ENCODE results near the gene OR2T8. TPM values are rescaled to one million over a fixed set of nuclear protein-coding genes. Genes with fewer than 3 reads are reported as not detected.

Gene OR2T8
- polyA plus RNA-seq (ENCODE audit: insufficient read length in 4 of 4) = not detected

DNA sequence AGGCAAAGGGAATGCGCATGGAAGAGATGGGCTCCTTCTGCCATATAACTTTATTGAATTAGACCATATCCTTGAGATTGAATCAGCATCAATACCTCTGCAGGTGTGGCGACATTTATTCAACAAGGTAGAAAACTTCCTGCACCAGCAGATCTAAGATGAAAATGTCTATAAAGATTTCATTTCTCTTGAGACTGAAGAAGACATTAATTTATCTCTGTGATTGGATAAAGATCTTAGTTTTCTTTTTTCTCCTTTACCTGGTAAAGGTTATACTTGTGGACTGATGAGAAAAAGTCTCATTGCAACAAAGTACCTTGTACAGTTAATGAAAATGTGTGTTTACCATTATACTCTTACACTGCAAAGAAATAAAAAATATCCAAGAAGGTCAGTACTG, at the start of gene OR2T8:
OR2T8 (plus strand) TSS at position 301 of the 400 bp plus-strand sequence. CDS start 766 bp downstream, outside the sequence.
- no peak for DNase-seq (ENCODE audit: low read depth in 4 of 4, low spot score in 2 of 4)

GRCh38 chr1:247883346-247883745, 36.7 kb upstream of the OR2T8 start:
- no peak for DNase-seq (ENCODE audit: low read depth in 4 of 4, low spot score in 2 of 4)

- no peak for DNase-seq (ENCODE audit: low read depth in 4 of 4, low spot score in 2 of 4)
Observed at GRCh38 chr1:247884797-247885413, 35.1 kb upstream of the OR2T8 start.

- DNase-seq (ENCODE audit: low read depth in 4 of 4, low spot score in 2 of 4) = no peak
Observed at GRCh38 chr1:247895163-247895637, 24.9 kb upstream of the OR2T8 start, which contains the start of gene OR2W3. OR2W3 (plus strand) TSS chr1:247895587; CDS start chr1:247895587, 0 bp downstream.

DNA sequence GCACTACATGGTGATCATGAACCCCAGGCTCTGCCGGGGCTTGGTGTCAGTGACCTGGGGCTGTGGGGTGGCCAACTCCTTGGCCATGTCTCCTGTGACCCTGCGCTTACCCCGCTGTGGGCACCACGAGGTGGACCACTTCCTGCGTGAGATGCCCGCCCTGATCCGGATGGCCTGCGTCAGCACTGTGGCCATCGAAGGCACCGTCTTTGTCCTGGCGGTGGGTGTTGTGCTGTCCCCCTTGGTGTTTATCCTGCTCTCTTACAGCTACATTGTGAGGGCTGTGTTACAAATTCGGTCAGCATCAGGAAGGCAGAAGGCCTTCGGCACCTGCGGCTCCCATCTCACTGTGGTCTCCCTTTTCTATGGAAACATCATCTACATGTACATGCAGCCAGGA, 24.1 kb upstream of the OR2T8 start:
- no peak for DNase-seq (ENCODE audit: low read depth in 4 of 4, low spot score in 2 of 4)

- no peak for DNase-seq (ENCODE audit: low read depth in 4 of 4, low spot score in 2 of 4)
Observed at GRCh38 chr1:247904122-247904521, 15.9 kb upstream of the OR2T8 start.

DNA sequence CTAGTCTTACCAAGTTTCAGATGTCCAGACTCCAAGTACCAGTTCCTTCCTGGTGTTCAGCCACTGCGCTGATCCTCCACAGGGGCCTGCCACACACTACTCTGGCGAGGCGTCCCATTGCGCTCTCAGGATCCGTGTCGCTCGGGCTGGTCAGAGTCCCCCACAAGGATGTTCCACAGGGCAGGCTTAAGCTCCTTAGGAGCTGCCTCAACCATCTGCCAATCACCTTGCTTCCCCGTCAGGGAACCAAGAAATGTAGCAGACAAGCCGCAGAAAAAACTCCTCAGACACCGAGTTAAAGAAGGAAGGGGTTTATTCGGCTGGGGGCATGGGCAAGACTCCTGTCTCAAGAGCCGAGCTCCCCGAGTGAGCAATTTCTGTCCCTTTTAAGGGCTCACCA, 14.9 kb upstream of the OR2T8 start:
- DNase-seq (ENCODE audit: low read depth in 4 of 4, low spot score in 2 of 4) = no peak

DNA sequence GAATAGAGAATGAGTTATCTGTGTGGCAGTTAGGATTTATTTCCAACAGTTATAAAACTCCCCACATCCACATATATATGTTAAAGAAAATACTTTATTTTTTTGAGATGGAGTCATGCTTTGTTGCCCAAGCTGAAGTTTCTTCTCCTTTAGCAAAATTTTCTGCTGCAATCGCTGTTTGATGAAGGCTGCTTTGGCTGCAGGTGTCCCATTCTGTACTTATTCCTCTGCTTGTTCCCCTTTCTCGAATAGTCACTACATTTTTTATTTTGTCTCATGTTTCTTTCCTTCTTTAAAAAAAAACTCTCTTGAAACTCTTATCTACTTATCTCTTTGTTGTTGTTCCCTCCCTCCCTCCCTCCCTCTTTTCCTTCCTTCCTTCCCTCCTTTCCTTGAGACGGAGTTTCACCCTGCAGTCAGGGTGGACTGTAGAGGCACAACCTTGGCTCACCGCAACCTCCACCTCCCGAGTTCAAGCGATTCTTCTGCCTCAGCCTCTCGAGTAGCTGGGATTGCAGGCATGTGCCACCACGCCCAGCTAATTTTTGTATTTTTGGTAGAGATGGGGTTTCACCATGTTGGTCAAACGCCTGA, 14.0 kb upstream of the OR2T8 start:
- no peak for DNase-seq (ENCODE audit: low read depth in 4 of 4, low spot score in 2 of 4)

- DNase-seq (ENCODE audit: low read depth in 4 of 4, low spot score in 2 of 4) = no peak
Observed at GRCh38 chr1:247906504-247907047, 13.5 kb upstream of the OR2T8 start.

GRCh38 chr1:247908766-247909165, 11.3 kb upstream of the OR2T8 start:
- no peak for DNase-seq (ENCODE audit: low read depth in 4 of 4, low spot score in 2 of 4)

GRCh38 chr1:247913786-247914185, 6.3 kb upstream of the OR2T8 start:
- DNase-seq (ENCODE audit: low read depth in 4 of 4, low spot score in 2 of 4) = no peak

GRCh38 chr1:247914941-247915662, 5.0 kb upstream of the OR2T8 start:
- no peak for DNase-seq (ENCODE audit: low read depth in 4 of 4, low spot score in 2 of 4)

DNA sequence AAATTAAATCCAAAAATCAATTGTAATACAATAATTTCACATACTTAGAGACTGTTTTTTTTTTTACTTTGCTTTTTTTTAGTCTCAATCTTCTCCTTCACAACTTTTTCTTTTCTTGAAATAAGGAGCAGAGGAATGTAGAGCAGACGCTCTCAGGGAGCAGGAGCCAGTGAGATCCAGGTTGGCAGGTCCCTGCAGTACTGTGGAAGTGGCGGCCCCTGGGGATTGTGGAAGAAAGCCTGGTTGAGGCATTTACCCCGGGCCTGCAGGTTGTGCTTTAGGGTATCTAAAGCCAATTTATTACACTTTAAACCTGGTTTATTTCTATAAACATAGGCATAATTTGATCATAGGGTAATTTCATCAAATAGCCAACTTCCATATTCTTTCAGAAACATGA, 3.9 kb downstream of the OR2T8 start:
- no peak for DNase-seq (ENCODE audit: low read depth in 4 of 4, low spot score in 2 of 4)

DNA sequence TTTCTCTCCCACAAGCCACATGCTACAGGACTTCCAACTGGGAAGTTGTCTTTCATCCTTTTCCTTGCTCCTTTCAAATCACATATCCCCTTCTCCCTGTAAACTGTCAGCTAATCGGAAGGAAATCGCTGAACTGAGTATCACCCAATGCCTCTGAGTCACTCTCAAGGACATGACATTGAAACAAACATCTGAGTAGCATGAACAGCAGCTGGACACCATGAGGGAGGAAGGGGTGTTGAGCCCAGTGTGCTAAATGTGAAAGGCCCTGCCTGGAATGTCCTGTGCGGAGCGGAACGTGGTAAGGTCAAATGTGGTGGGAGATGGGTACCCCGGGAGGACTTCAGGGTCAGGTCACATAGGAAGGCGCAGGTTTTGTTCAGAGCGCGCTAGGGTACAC, 4.8 kb downstream of the OR2T8 start, which contains the start of gene OR2AJ1:
OR2AJ1 (plus strand) TSS at position 22 of the 400 bp plus-strand sequence. CDS start 8,880 bp downstream, outside the sequence.
- no peak for DNase-seq (ENCODE audit: low read depth in 4 of 4, low spot score in 2 of 4)

- no peak for DNase-seq (ENCODE audit: low read depth in 4 of 4, low spot score in 2 of 4)
Observed at GRCh38 chr1:247933989-247934388, 13.9 kb downstream of the OR2T8 start.

DNA sequence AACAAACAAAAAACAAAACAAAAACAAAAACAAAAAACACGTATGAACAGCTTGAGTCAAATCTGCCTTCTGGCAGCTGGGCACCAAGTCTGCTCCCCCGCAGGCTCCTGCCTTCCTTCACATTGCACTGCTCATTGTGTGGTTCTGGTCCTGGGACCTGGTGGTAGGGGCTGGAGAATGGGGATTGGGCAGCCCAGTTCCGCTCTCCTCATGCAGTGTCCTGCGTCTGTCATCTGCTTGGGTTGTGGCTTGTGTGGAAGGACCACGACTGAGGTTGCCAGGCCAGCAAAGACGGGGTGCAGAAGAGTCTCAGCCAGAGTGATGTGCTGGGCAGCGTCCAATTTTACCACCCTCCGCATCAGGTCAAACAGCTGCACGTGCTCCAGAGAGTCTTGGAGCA, 15.7 kb downstream of the OR2T8 start:
- DNase-seq (ENCODE audit: low read depth in 4 of 4, low spot score in 2 of 4) = no peak

DNA sequence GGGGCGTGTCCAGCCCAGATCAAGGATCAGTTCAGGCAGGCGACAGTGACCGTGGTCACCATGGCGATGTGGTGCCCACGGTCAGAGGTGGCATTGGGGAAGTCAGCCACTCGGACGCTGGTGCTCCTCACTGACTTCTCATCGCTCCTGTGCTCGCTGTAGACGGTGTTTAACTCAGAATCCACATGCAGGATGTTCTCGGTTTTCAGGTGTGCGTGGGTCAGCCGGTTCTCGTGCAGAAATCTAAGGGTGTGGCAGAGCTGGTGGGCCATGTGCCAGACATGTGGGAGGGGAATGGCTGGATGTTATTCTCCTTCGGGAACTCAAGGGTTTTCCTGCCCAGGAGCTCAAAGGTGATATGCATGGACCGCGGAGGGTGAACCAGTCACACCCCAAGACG, 16.4 kb downstream of the OR2T8 start:
- DNase-seq (ENCODE audit: low read depth in 4 of 4, low spot score in 2 of 4) = no peak

- peak in 2 of 4 donors; percentile 16 to 40 for DNase-seq (ENCODE audit: low read depth in 4 of 4, low spot score in 2 of 4)
Observed at GRCh38 chr1:247936965-247937734, 17.1 kb downstream of the OR2T8 start.

GRCh38 chr1:247942624-247943023, 22.6 kb downstream of the OR2T8 start:
- no peak for DNase-seq (ENCODE audit: low read depth in 4 of 4, low spot score in 2 of 4)

- no peak for DNase-seq (ENCODE audit: low read depth in 4 of 4, low spot score in 2 of 4)
Observed at GRCh38 chr1:247948558-247948957, 28.5 kb downstream of the OR2T8 start, which contains the start of gene OR2L8. OR2L8 (plus strand) TSS chr1:247948858; CDS start chr1:247948858, 0 bp downstream.
